GM18951 (cell line): ENCODE results near the gene ARHGEF3.
"Not testable (repeated sequence)": the region's sequence is repeated elsewhere in the genome, so short reads cannot be mapped to it uniquely, and the experiment has no call there.

Source experiments
- POLR2A ChIP-seq: IDR thresholded peaks from 4 replicates; pipeline ENCODE4 v1.6.1; 2011; ENCODE audit warnings: mild to moderate bottlenecking; ENCODE audit not compliant: insufficient read length, insufficient read depth; ENCODE audit errors: extremely low read depth
- in situ Hi-C: fragments of 300-500 bp; cut with MboI; formaldehyde crosslinking; loops from one replicate; pipeline ENCODE4 v1.12.0; 2022; ENCODE audit warnings: low sequenced_read_pairs, mixed read lengths, inconsistent platforms; ENCODE audit not compliant: unreplicated experiment

ARHGEF3 gene

DNA sequence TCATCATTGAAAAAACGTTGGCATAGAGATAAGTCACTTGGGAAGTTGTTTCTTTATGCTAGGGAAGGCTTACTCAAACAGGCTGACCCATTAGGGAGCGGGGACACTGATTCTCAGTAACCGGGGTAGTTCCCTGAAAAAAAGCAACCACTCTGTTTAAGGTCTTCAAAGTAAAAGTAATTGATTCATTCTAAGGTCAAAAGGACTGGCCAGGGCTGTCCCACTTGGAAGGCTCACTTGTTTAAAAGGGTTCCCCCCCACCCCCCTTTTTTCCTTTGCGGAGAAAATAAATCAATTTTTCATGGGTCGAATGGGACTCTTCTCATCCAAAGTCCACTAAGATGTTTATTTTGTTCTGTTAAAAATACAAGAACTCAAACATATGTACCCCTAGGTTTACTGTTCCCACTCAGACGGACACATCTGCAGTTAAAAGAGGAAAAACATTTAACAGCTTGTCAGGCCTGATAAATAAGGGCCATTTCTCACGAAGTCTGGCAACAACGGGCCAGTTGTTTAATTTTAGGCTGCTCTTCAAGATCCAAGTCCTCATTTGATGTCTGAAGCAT lies 53.0 kb downstream of the ARHGEF3 start:
- in situ Hi-C loops: no loop called here
- TF ChIP-seq POLR2A: no peak

DNA sequence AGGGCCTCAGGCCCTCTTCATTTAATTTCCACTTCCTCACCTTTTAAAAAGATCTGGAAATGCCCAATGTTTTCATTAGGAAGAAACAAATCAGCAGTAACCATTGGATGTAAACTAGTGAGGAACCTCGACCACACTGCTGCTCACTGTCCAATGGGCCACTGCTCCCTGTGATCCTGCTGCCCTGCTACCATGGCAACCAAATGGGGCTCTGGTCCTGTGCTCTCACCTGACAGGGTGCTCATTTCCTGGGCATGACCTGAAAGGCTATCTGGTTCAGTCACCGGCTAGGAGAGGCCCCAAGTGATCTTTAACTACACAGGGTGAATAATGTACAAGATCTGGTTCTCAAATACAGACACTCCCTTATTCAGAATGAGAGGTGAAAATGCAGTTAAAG lies 54.6 kb downstream of the ARHGEF3 start:
- in situ Hi-C loops: no loop called here
- no peak for TF ChIP-seq POLR2A

DNA sequence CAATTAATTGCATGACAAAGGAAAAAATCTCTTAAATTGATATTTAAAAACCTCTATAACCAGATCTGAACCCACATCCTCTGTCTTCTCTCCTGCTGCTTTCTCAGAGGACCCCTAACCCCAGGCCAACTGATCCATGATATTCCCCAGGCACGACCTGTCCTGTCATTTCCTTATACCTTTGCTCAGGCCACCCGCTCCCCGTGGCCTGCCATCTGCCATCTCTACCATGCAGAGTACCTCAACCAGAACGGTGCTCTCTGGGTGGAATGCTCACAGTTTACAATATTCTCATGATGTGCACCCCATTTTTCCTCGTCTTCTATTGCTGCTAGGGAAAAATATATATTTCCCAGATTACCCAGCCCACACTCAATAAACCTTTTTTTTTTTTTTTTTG lies 57.7 kb downstream of the ARHGEF3 start:
- no peak for TF ChIP-seq POLR2A
- in situ Hi-C loops: no loop called here

DNA sequence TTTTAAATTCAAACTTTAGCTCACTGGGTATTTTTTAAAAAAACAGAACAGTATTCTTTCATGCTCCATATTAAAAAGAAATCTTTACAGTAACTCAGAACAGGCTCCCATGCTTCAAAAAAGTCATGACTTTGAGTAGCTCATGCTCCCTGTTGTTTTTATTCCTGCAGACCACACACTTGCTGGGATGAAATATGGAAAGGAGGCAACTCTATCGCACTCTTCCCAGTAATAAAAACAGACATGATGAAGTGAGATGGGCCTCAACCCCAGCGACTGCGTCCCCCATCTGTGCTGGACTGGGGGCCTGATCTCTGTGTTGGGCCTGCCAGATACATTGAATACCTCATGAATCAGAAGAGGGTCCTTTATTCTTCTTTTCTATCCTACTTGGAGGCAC lies 58.9 kb downstream of the ARHGEF3 start:
- TF ChIP-seq POLR2A: no peak
- in situ Hi-C loops: no loop called here

DNA sequence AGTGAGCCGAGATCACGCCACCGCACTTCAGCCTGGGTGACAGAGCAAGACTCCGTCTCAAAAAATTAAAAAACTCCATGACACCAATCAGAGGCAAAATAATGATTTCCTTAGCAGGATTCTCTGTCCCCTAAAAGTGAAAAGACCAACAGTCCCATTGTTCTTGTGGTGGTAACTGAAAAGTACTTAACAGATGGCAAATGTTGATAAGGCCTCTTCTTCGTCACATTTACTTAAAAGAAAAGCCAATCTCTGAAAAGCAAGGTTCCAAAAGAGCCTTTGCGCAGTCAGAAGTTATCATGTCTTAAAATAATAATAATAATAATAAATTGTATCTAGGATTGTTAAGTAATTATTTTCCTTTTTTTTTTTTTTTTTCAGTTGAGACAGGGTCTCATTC lies 62.7 kb downstream of the ARHGEF3 start:
- in situ Hi-C loops: no loop called here
- no peak for TF ChIP-seq POLR2A

DNA sequence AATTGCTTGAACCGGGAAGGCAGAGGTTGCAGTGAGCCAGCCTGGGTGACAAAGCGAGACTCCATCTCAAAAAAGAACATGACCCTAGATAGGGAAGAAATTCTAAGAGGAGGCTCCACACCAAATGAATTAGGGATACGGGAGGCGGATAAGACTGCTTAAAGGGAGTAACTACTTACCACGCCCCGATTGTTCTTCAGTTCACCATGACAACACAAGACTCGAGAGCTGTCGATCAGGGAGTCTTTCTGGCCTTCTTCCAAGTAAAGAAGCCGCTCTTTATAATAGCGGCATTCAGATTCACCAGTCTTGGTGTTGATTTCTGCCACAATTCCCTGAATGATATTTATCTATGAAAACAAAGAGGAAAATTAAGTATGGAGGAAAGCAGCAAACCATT lies 64.7 kb downstream of the ARHGEF3 start:
- in situ Hi-C loops: no loop called here

DNA sequence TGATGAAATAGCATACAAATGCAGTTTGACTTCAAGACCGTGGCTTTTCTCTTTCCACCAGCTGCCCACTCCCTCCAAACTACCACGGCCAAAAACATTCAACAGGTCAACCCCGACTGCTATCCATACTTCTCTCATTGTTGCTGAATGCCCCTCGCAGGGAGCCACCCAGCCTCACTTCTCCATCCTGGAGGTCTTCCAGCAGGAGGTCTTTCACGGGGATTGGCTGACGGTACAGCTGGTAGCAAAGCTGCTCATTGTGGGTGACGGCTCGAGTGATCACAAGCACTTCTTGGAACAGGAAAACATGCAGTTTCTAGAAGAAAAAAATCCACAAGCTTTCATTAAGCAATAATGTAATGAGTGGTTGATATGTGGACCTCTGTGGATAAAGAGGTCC lies 69.6 kb downstream of the ARHGEF3 start:
- in situ Hi-C loops: no loop called here
- no peak for TF ChIP-seq POLR2A

More for the DNA sequence above, 64.7 kb downstream of the ARHGEF3 start:
- no peak for TF ChIP-seq POLR2A

DNA sequence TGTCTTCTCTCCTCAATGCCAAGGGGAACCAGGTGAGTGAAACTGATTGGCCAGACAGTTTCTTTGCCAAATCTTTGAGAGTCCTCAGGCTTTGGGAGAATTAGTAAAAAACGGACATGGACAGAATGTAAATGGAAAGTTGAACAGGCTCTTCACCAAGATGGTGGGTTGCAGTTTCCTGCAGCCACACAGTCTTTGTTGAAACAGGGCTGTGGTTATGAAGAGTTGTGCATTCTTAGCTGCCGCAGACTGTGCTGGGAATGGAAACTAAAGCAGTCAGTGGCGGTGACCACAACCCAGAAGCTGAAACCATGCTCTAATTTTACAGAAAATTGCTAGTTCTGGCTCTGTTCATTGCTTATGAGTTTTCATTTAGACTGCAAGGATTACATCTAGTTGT lies 76.6 kb downstream of the ARHGEF3 start:
- in situ Hi-C loops: no loop called here
- no peak for TF ChIP-seq POLR2A

DNA sequence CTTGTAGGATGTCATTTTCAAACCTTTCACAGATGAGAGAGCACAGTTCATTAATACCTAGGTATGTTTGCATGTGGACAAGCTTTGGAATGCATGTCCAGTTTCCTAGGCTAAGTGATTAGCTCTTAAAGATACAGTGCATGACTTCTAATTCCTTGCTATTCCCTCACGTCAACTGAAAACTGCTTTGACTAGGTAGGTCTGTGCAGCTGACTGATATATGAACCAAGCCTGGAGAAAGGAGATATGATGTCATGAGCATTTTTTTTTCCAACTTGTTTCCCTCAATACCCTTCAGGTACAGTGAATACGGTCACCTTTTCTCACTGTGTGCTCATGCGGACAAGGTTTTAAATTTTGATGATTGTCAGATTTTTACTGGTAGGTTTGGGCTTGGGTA lies 77.1 kb downstream of the ARHGEF3 start:
- no peak for TF ChIP-seq POLR2A
- in situ Hi-C loops: no loop called here

DNA sequence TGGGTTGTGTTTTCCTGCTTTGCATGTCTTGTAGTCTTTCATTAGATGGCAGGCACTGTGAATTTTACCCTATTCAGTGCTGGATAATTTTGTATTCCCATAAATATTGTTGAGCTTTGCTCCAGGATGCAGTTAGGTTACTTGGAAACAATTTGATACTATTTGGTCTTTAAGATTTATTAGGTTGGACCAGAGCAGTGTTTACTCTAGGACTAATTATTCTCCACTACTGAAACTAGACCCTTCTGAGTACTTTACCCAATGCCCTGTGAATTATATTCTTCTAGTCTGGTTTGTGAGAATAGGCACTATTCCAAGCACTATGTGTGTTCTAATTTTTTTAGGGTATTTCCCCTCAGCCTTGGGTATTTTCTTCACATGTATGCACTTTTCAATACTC lies 80.9 kb downstream of the ARHGEF3 start:
- TF ChIP-seq POLR2A: no peak
- in situ Hi-C loops: no loop called here

DNA sequence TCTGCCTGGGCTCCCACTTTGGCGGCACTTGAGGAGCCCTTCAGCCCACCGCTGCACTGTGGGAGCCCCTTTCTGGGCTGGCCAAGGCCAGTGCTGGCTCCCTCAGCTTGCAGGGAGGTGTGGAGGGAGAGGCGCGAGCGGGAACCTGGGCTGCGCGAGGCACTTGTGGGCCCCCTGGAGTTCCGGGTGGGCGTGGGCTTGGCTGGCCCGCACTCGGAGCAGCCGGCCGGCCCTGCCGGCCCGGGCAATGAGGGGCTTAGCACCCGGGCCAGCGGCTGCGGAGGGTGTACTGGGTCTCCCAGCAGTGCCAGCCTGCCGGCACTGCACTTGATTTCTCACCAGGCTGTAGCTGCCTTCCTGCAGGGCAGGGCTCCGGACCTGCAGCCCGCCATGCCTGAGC lies 82.9 kb downstream of the ARHGEF3 start:
- in situ Hi-C loops: not testable (repeated sequence)

DNA sequence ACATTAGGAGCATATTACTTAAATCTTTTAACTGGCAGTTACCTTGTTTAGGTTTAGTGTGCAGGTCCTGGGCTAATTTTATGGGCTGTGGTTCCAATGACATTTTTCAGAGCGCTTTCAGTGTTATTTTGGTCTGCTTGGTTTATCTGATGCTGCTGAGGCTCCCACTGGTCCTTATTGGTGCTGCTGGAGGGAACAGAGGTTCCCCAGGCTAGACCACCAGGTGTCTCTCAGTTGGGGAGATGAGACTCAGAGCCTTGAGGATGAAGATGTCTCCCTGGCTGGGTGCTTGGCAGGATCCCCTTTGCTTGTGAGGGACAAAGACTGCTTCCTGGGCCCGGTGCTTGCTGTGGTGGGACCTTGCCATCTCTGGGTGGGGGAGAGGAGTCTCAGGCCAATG lies 90.4 kb downstream of the ARHGEF3 start:
- in situ Hi-C loops: loop anchor here (5.0 kb wide), 1 partner anchor 86 kb away; no protein-coding TSS in a partner anchor

DNA sequence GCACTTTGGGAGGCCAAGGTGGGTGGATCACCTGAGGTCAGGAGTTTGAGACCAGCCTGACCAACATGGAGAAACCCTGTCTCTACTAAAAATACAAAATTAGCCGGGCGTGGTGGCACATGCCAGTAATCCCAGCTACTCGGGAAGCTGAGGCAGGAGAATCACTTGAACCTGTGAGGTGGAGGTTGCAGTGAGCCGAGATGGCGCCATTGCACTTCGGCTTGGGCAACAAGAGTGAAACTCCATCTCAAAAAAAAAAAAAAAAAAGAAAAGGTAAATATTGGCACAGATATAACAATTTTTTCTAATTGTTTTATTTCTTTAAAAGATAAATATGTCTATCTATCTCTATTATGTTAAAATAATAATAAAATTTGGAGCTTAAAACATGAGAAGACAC lies 94.3 kb downstream of the ARHGEF3 start:
- in situ Hi-C loops: not testable (repeated sequence)

More for the DNA sequence above, 90.4 kb downstream of the ARHGEF3 start:
- no peak for TF ChIP-seq POLR2A

DNA sequence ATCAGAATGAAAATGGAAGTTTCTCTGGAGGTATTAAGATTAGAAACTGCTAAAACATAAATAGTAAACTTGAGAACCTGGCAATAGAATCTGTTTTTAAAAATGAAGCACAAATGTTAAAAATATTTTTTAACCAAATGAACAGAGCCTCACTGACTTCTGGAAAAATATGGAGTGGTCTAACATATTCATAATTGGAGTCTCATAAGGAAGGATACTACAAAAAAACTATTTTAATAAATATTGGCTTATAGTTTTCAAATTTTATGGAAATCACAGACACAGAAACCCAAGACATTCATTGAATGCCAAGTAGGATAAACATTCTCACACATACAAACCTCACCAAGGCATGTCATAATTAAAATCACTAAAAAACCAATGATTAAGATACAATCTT lies 95.1 kb downstream of the ARHGEF3 start:
- in situ Hi-C loops: no loop called here
- no peak for TF ChIP-seq POLR2A

DNA sequence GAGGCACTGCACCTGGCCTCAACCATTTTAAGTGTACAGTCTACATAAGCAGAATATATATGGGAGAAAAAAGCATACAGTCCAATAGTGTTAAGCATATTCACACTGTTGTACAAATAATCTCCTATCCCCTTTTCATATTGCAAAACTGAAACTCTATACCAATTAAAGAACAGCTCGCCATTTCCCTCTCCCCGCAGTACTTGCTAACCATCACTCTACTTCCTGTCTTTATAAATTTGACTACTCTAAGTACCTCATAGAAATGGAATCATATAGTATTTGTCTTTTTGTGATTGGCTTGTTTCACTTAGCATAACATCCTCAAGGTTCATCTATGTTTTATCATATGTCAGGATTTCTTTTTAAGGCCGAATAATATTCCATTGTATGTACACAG lies 97.0 kb downstream of the ARHGEF3 start:
- TF ChIP-seq POLR2A: no peak
- in situ Hi-C loops: loop anchor here (5.0 kb wide), 1 partner anchor 278 kb away; no protein-coding TSS in a partner anchor

DNA sequence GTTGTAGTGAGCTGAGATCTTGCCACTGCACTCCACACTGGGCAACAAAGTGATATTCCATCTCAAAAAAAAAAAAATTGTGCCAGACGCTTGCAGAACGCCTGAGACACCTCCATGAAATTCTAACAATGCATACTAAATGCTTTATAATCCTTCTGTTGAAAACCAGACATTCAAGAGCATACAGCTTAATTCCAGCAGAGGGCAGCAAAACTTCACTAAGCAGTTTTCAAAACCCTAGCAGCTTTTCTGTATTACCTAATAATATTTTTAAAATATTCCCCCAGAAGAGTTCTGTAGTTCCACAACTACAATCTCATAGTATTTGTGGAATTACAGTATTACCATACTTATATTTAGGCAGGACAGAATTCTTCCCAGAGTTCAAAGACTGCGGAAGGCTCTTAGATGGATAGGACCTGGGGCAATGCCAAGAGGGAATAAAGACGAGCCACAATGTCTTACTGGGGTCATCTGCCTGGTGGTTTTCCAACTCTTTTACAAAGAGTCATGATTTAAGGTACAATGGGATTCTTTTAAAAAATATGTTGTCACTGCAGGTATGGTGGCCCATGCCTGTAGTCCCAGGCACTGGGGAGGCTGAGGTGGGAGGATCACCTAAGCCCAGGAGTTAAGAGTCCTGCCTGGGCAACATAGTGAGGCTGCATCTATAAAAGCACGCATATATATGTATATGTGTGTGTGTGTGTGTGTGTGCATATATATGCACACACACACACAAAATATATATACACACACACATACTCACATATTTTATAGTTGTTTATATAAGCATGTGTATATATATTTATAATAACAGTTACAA lies 99.0 kb downstream of the ARHGEF3 start:
- no peak for TF ChIP-seq POLR2A
- in situ Hi-C loops: loop anchor here (5.0 kb wide), 1 partner anchor 280 kb away; no protein-coding TSS in a partner anchor
